Loucy (cell line): ENCODE measurements around the gene THSD8.
"Not testable (repeated sequence)": the region's sequence is repeated elsewhere in the genome, so short reads cannot be mapped to it uniquely, and the experiment has no call there.

ENCODE experiments used
- H2AFZ ChIP-seq: fragments of 200-600 bp; sonication (generic); 2 replicates; pipeline ENCODE4 v1.6.0; 2016; ENCODE audit warnings: antibody characterized with exemption, mild to moderate bottlenecking, low read length, moderate library complexity
- H3F3A ChIP-seq: fragments of 200-600 bp; 2 replicates; pipeline ENCODE4 v1.6.0; 2016; ENCODE audit warnings: antibody characterized with exemption, low read depth, mild to moderate bottlenecking
- H3K27me3 ChIP-seq: fragments of 200-600 bp; sonication (generic); 2 replicates; pipeline ENCODE4 v1.6.1; 2014; ENCODE audit warnings: low read length, mild to moderate bottlenecking; ENCODE audit not compliant: insufficient read depth, poor library complexity, severe bottlenecking
- H3K36me3 ChIP-seq: fragments of 200-600 bp; sonication (generic); 2 replicates; pipeline ENCODE4 v1.6.1; 2016; ENCODE audit warnings: low read length; ENCODE audit not compliant: insufficient read depth
- H3K4me1 ChIP-seq: fragments of 200-600 bp; sonication (generic); 2 replicates; pipeline ENCODE4 v1.5.1; 2014; ENCODE audit warnings: low read length, mild to moderate bottlenecking; ENCODE audit not compliant: insufficient read depth, poor library complexity, severe bottlenecking
- H3K4me2 ChIP-seq: fragments of 200-600 bp; sonication (generic); 2 replicates; pipeline ENCODE4 v1.6.0; 2014; ENCODE audit warnings: antibody characterized with exemption, low read length, low read depth, mild to moderate bottlenecking; ENCODE audit not compliant: poor library complexity, severe bottlenecking
- H3K4me3 ChIP-seq: fragments of 200-600 bp; sonication (generic); 2 replicates; pipeline ENCODE4 v1.5.1; 2014; ENCODE audit warnings: low read length, mild to moderate bottlenecking, mixed read lengths; ENCODE audit not compliant: poor library complexity, severe bottlenecking
- H3K79me2 ChIP-seq: fragments of 200-600 bp; sonication (generic); 2 replicates; pipeline ENCODE4 v1.6.1; 2014; ENCODE audit warnings: low read length; ENCODE audit not compliant: insufficient read depth
- H3K9ac ChIP-seq: fragments of 200-600 bp; sonication (generic); 2 replicates; pipeline ENCODE4 v1.6.0; 2014; ENCODE audit warnings: mild to moderate bottlenecking, low read depth, low read length, moderate library complexity; ENCODE audit not compliant: poor library complexity, severe bottlenecking
- H3K9me2 ChIP-seq: fragments of 200-600 bp; sonication (generic); replicated peaks from 2 replicates; pipeline ENCODE4 v1.6.1; 2016; ENCODE audit warnings: low read depth, low read length, mixed read lengths
- H3K9me3 ChIP-seq: fragments of 200-600 bp; sonication (generic); 2 replicates; pipeline ENCODE4 v1.6.1; 2014; ENCODE audit warnings: mild to moderate bottlenecking, antibody characterized with exemption, low read length, low read depth; ENCODE audit not compliant: insufficient read depth
- H4K20me1 ChIP-seq: fragments of 200-600 bp; sonication (generic); 2 replicates; pipeline ENCODE4 v1.6.0; 2014; ENCODE audit warnings: antibody characterized with exemption, low read length, mild to moderate bottlenecking; ENCODE audit not compliant: insufficient read depth, poor library complexity, severe bottlenecking
- CTCF ChIP-seq: fragments of 200-600 bp; sonication (generic); conservative IDR thresholded peaks from 2 replicates; pipeline ENCODE4 v1.5.1; 2014; ENCODE audit warnings: mild to moderate bottlenecking, antibody characterized with exemption, low read length
- EZH2phosphoT487 ChIP-seq: fragments of 200-600 bp; IDR thresholded peaks from 2 replicates; pipeline ENCODE4 v1.6.1; 2018; ENCODE audit warnings: antibody characterized with exemption, mild to moderate bottlenecking, moderate library complexity, borderline replicate concordance

The THSD8 gene

GRCh38 chr19:12842511-12842910, 40.6 kb downstream of the THSD8 start:
- Histone ChIP-seq H2AFZ (no peak overlapping the region), H3K9me2 (no peaks in the 10 kb centered on the region), H3K9ac (no peak overlapping the region), H4K20me1 (peaks cover 33% of the 10 kb centered on the region), H3F3A (no peaks in the 10 kb centered on the region), H3K4me2 (no peak overlapping the region), H3K4me3 (no peak overlapping the region), H3K79me2 (peaks cover 28% of the 10 kb centered on the region), H3K27me3 (no peaks in the 10 kb centered on the region), H3K9me3 (no peaks in the 10 kb centered on the region), H3K4me1 (peaks cover 14% of the 10 kb centered on the region), H3K36me3 (no peaks in the 10 kb centered on the region)
- no peak for TF ChIP-seq EZH2phosphoT487
- TF ChIP-seq CTCF = no peak

GRCh38 chr19:12843328-12843727, 41.5 kb downstream of the THSD8 start:
- no peaks in the 10 kb centered on the region for H3F3A ChIP-seq
- H3K4me1 ChIP-seq = peaks cover 10% of the 10 kb centered on the region
- H3K27me3 ChIP-seq = no peaks in the 10 kb centered on the region
- no peak overlapping the region for H3K9ac ChIP-seq
- peaks cover 33% of the 10 kb centered on the region for H4K20me1 ChIP-seq
- no peak overlapping the region for H2AFZ ChIP-seq
- H3K79me2 ChIP-seq = peaks cover 28% of the 10 kb centered on the region
- H3K9me3 ChIP-seq = no peaks in the 10 kb centered on the region
- no peak overlapping the region for H3K4me3 ChIP-seq
- H3K4me2 ChIP-seq = no peak overlapping the region
- no peaks in the 10 kb centered on the region for H3K36me3 ChIP-seq
- no peaks in the 10 kb centered on the region for H3K9me2 ChIP-seq
- TF ChIP-seq EZH2phosphoT487 = no peak
- no peak for TF ChIP-seq CTCF

- H3K36me3 ChIP-seq = no peaks in the 10 kb centered on the region
Observed at GRCh38 chr19:12843999-12844732, 42.3 kb downstream of the THSD8 start.

GRCh38 chr19:12846613-12847012, 44.7 kb downstream of the THSD8 start:
- H3K4me3 ChIP-seq, H3F3A ChIP-seq, H3K9me3 ChIP-seq, H3K9ac ChIP-seq, H3K4me1 ChIP-seq, H3K27me3 ChIP-seq, H3K36me3 ChIP-seq, H3K9me2 ChIP-seq, H2AFZ ChIP-seq, H3K4me2 ChIP-seq, H3K79me2 ChIP-seq: not testable (repeated sequence)
- peaks cover 11% of the 10 kb centered on the region for H4K20me1 ChIP-seq

More at GRCh38 chr19:12843999-12844732, 42.3 kb downstream of the THSD8 start:
- peaks cover 4% of the 10 kb centered on the region for H3K4me1 ChIP-seq
- no peaks in the 10 kb centered on the region for H3F3A ChIP-seq
- no peaks in the 10 kb centered on the region for H3K9me2 ChIP-seq
- H3K79me2 ChIP-seq = peaks cover 22% of the 10 kb centered on the region
- H3K9me3 ChIP-seq = no peaks in the 10 kb centered on the region
- H3K4me3 ChIP-seq = no peak overlapping the region
- H3K4me2 ChIP-seq = no peak overlapping the region
- peaks cover 32% of the 10 kb centered on the region for H4K20me1 ChIP-seq
- no peak overlapping the region for H2AFZ ChIP-seq
- no peaks in the 10 kb centered on the region for H3K27me3 ChIP-seq
- TF ChIP-seq CTCF (no peak), EZH2phosphoT487 (no peak)
- H3K9ac ChIP-seq = no peak overlapping the region
